Neural cell (in vitro differentiated cells): ENCODE results near the gene PXDN. TPM values are rescaled to one million over a fixed set of nuclear protein-coding genes. Genes with fewer than 3 reads are reported as not detected.

Experiments used
- H2AFZ ChIP-seq: fragments of 200-600, 300-800 bp; sonication (generic), shearing (Covaris generic); 2 replicates; pipeline ENCODE4 v1.6.0; 2014; ENCODE audit warnings: low read depth, mild to moderate bottlenecking, antibody characterized with exemption, low read length, moderate library complexity
- H3F3A ChIP-seq: fragments of 200-600 bp; shearing (Covaris generic); 2 replicates; pipeline ENCODE4 v1.6.1; 2016; ENCODE audit warnings: mild to moderate bottlenecking, moderate library complexity, mixed read lengths, antibody characterized with exemption, low read length; ENCODE audit not compliant: insufficient read depth, poor library complexity, severe bottlenecking
- H3K27ac ChIP-seq: fragments of 200-600, 300-800 bp; sonication (generic), shearing (Covaris generic); 2 replicates; pipeline ENCODE4 v1.5.1; 2014; ENCODE audit warnings: mild to moderate bottlenecking, low read length, moderate library complexity
- H3K27me3 ChIP-seq: fragments of 300-800, 200-600 bp; sonication (generic), shearing (Covaris generic); 2 replicates; pipeline ENCODE4 v1.6.0; 2014; ENCODE audit warnings: mild to moderate bottlenecking, low read depth, low read length, moderate library complexity; ENCODE audit not compliant: insufficient read depth
- H3K36me3 ChIP-seq: fragments of 300-800, 200-600 bp; sonication (generic), shearing (Covaris generic); 2 replicates; pipeline ENCODE4 v1.5.1; 2014; ENCODE audit warnings: mild to moderate bottlenecking, antibody characterized with exemption, low read length, moderate library complexity; ENCODE audit not compliant: insufficient read depth
- H3K4me2 ChIP-seq: fragments of 300-800, 200-600 bp; sonication (generic), shearing (Covaris generic); 2 replicates; pipeline ENCODE4 v1.6.0; 2014; ENCODE audit warnings: mild to moderate bottlenecking, low read length
- H3K4me3 ChIP-seq: fragments of 300-800, 200-600 bp; sonication (generic), shearing (Covaris generic); 2 replicates; pipeline ENCODE4 v1.5.1; 2014; ENCODE audit warnings: mild to moderate bottlenecking, low read length, moderate library complexity
- H3K79me2 ChIP-seq: fragments of 200-600 bp; shearing (Covaris generic); replicated peaks from 2 replicates; pipeline ENCODE4 v1.6.0; 2014; ENCODE audit warnings: mild to moderate bottlenecking, low read length, moderate library complexity; ENCODE audit not compliant: insufficient read depth
- H3K9ac ChIP-seq: fragments of 300-800, 200-600 bp; sonication (generic), shearing (Covaris generic); 2 replicates; pipeline ENCODE4 v1.6.1; 2016; ENCODE audit warnings: mild to moderate bottlenecking, low read length, mixed read lengths
- H3K9me2 ChIP-seq: fragments of 200-600 bp; shearing (Covaris generic); 2 replicates; pipeline ENCODE4 v1.6.1; 2016; ENCODE audit warnings: mild to moderate bottlenecking, low read length, mixed read lengths; ENCODE audit not compliant: insufficient read depth
- H3K9me3 ChIP-seq: fragments of 200-600, 300-800 bp; sonication (generic), shearing (Covaris generic); 2 replicates; pipeline ENCODE4 v1.6.1; 2016; ENCODE audit warnings: mild to moderate bottlenecking, mixed run types, low read length, moderate library complexity, mixed read lengths
- H4K20me1 ChIP-seq: fragments of 200-600 bp; shearing (Covaris generic); 2 replicates; pipeline ENCODE4 v1.6.1; 2016; ENCODE audit warnings: mild to moderate bottlenecking, mixed run types; ENCODE audit not compliant: insufficient read depth
- EP300 ChIP-seq: fragments of 450-650 bp; conservative IDR thresholded peaks from 2 replicates; pipeline ENCODE4 v1.6.1; 2014; ENCODE audit warnings: antibody characterized with exemption, mild to moderate bottlenecking, moderate library complexity; ENCODE audit not compliant: poor library complexity, severe bottlenecking
- EZH2 ChIP-seq: fragments of 200-600, 300-800 bp; shearing (Covaris generic), sonication (generic); IDR thresholded peaks from 2 replicates; pipeline ENCODE4 v1.6.1; 2014; ENCODE audit warnings: antibody characterized with exemption, low read length, borderline replicate concordance, mild to moderate bottlenecking; ENCODE audit not compliant: insufficient read depth, poor library complexity, severe bottlenecking
- MXI1 ChIP-seq: fragments of 450-650 bp; conservative IDR thresholded peaks from 2 replicates; pipeline ENCODE4 v1.6.1; 2014; ENCODE audit warnings: antibody characterized with exemption, mild to moderate bottlenecking; ENCODE audit not compliant: poor library complexity, severe bottlenecking
- POLR2AphosphoS5 ChIP-seq: IDR thresholded peaks from 2 replicates; pipeline ENCODE4 v1.6.1; 2012
- RAD21 ChIP-seq: fragments of 450-650 bp; conservative IDR thresholded peaks from 2 replicates; pipeline ENCODE4 v1.6.1; 2014; ENCODE audit warnings: antibody characterized with exemption, mild to moderate bottlenecking, moderate library complexity
- REST ChIP-seq: IDR thresholded peaks from 2 replicates; pipeline ENCODE4 v1.6.1; 2012; ENCODE audit warnings: borderline replicate concordance
- SMC3 ChIP-seq: fragments of 450-650 bp; conservative IDR thresholded peaks from 2 replicates; pipeline ENCODE4 v1.6.1; 2014; ENCODE audit warnings: antibody characterized with exemption, mild to moderate bottlenecking, moderate library complexity; ENCODE audit not compliant: poor library complexity
- TAF1 ChIP-seq: IDR thresholded peaks from 2 replicates; pipeline ENCODE4 v1.6.1; 2012; ENCODE audit warnings: low read depth
- polyA plus RNA-seq: library from polyadenylated mRNA; depleted of rRNA; stranded (reverse); fragments of >200 nt; gene quantifications from 2 replicates; pipeline ENCODE4 v1.2.3, GENCODE V29; 2014
- TF ChIP-seq, protein P1 (sequence below): fragments of 450-650 bp; IDR thresholded peaks from 2 replicates; pipeline ENCODE4 v1.5.1; 2014; ENCODE audit warnings: antibody characterized with exemption, mild to moderate bottlenecking, moderate library complexity; ENCODE audit not compliant: poor library complexity, severe bottlenecking

Gene PXDN
- polyA plus RNA-seq, 1 donor from 2014 or later, result 181 TPM

- H2AFZ ChIP-seq, result no peak overlapping the region
- no peaks in the 10 kb centered on the region for H3K9me3 ChIP-seq
- peak overlapping the region; percentile 30 for H3K4me3 ChIP-seq
- no peaks in the 10 kb centered on the region for H3K36me3 ChIP-seq
- no peaks in the 10 kb centered on the region for H3K27me3 ChIP-seq
- no peaks in the 10 kb centered on the region for H3F3A ChIP-seq
- peaks cover 73% of the 10 kb centered on the region for H3K79me2 ChIP-seq
- no peaks in the 10 kb centered on the region for H4K20me1 ChIP-seq
- TF ChIP-seq MXI1, result no peak
- TF ChIP-seq, protein P1, sequence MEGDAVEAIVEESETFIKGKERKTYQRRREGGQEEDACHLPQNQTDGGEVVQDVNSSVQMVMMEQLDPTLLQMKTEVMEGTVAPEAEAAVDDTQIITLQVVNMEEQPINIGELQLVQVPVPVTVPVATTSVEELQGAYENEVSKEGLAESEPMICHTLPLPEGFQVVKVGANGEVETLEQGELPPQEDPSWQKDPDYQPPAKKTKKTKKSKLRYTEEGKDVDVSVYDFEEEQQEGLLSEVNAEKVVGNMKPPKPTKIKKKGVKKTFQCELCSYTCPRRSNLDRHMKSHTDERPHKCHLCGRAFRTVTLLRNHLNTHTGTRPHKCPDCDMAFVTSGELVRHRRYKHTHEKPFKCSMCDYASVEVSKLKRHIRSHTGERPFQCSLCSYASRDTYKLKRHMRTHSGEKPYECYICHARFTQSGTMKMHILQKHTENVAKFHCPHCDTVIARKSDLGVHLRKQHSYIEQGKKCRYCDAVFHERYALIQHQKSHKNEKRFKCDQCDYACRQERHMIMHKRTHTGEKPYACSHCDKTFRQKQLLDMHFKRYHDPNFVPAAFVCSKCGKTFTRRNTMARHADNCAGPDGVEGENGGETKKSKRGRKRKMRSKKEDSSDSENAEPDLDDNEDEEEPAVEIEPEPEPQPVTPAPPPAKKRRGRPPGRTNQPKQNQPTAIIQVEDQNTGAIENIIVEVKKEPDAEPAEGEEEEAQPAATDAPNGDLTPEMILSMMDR, result no peak
- TF ChIP-seq REST, result no peak
- no peak for TF ChIP-seq EP300
- no peak for TF ChIP-seq POLR2AphosphoS5
- no peak for TF ChIP-seq TAF1
- no peak for TF ChIP-seq EZH2
- no peak for TF ChIP-seq RAD21
- no peak for TF ChIP-seq SMC3
- peak overlapping the region; percentile 16 for H3K27ac ChIP-seq
- no peak overlapping the region for H3K4me2 ChIP-seq
- peak overlapping the region; percentile 10 for H3K9ac ChIP-seq
- H3K9me2 ChIP-seq, result no peaks in the 10 kb centered on the region
Measured at GRCh38 chr2:1728821-1729220, 15.5 kb downstream of the PXDN start.

- Histone ChIP-seq H3K36me3 (no peaks in the 10 kb centered on the region), H3K9me3 (no peaks in the 10 kb centered on the region), H3K9ac (no peak overlapping the region), H3K4me2 (no peak overlapping the region), H3K79me2 (peaks cover 73% of the 10 kb centered on the region), H3F3A (no peaks in the 10 kb centered on the region), H3K27me3 (no peaks in the 10 kb centered on the region), H4K20me1 (no peaks in the 10 kb centered on the region), H3K9me2 (no peaks in the 10 kb centered on the region), H3K27ac (no peak overlapping the region), H3K4me3 (no peak overlapping the region), H2AFZ (no peak overlapping the region)
- TF ChIP-seq MXI1 (no peak), EZH2 (no peak), SMC3 (no peak), EP300 (no peak), TAF1 (no peak), POLR2AphosphoS5 (no peak), REST (no peak), RAD21 (no peak)
- TF ChIP-seq, protein P1, result no peak
Measured at GRCh38 chr2:1727796-1728474, 16.4 kb downstream of the PXDN start.
